ENCODE measurements around the gene SHB.

The SHB gene

DNA sequence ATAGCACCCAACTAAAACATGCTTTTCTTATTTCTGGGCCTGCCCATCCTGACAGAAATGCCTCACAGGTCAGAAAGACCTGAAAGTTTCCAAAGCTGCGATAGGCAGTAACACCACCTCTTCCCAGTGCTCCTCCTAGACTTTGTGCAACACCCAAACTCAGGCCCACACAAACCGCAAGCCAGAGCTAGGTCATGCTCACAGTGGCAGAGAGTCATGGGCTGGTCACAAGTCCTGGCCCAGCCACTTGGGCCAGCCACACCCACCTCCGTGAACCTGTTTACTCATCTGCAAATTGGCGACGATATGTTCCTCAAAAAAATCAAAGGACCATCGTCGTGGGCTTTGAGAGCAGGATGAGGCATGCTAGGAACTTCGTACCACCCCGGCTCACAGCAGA lies 121.0 kb downstream of the SHB start:
- peak; percentile 65 to 78 (median 78) for DNase-seq

DNA sequence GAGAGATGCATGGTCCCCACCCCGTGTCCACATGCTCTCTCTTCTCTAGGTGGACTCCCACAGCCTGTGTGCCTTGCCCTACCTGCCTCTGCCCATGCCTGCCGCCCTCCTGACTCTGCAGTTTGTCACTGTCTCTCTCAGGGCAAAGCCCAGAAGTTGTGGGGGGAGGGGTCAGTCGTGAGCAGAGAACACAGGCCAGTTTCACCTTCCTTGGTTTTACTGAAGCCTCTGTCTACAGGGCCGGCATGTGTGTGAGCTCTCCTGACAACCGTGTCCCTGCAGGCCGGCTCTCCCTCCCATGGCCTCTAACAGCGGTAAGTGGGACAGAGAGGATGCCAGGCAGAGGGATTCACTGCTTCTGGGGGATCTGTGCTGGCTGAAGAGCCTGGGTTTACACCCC lies 121.6 kb downstream of the SHB start:
- no peak for DNase-seq

DNA sequence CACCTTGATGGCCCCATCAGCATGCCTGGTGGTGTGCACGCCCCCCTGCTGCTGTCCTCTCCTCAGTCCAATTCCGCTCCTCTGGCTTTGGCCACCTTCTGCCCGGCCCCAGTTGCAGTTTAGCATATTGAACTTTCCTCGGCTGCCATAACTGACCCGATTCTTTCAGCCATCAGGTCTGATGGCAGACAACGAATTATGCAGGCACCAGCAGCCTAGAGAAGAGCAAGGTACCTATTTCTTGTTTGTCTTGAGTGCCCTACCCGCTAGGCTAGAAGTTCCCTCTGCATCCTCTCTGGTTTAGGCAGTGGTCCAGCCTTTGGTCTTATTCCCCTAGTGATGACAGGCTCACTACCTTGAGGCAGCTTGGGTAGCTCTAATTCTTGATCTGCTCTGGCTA lies 122.1 kb downstream of the SHB start:
- no peak for DNase-seq

DNA sequence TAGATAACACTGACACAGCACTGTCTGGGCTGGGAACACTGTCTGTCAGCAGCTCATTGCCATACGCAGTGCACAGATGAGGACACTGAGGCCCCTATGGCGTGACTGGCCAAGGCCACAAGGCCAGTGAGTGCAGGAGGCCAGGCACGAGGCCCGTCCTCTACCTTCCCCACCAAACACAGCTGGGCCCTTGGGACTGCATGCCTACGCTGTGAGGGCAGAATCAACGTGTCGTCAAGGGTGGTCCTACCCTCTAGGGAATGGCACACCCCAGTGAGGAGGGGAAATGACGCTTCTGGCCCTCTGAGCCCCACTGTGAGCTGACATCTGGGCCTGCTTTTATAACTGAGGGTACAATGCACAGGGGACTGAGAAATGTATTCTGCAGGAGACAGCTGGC lies 123.0 kb downstream of the SHB start:
- DNase-seq: no peak

DNA sequence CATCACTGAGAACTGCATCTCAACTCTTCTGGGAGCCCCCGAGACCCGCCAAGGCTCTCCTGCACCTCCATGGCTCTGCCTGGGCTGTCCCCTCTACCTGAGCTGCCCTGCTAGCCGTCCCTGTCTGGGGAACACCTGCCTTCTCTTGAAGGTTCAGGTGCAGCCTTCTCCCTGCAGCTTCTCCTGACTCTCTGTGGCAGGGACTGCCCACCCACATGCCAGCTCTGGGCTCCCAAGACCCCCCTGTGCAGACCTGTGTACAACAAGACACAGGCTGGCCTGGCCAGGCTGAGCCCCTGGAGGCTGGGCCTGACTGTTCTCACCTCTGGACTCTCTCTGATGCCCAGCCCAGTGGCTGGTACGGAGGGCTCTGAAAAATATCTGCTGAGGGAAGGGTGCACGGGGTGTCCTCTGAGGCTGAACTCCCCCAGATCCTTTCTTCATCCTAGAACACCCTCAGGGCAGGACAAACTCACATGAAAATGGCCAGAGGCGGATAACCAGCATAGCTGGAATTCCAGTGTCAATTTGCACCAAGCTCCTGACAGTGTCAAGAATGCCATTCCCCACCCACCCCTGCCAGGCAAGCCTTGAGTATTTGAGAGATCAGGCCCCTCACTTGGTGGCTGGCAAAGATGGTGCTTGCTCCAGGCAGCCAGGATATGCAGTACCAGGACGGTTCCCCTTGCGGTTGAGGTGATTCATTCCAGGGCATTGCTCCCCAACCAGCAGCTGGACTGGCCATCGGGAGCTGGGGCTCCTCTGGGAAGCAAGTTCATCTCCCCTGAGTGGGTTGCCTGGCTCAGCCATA lies 124.2 kb downstream of the SHB start:
- no peak for DNase-seq

DNA sequence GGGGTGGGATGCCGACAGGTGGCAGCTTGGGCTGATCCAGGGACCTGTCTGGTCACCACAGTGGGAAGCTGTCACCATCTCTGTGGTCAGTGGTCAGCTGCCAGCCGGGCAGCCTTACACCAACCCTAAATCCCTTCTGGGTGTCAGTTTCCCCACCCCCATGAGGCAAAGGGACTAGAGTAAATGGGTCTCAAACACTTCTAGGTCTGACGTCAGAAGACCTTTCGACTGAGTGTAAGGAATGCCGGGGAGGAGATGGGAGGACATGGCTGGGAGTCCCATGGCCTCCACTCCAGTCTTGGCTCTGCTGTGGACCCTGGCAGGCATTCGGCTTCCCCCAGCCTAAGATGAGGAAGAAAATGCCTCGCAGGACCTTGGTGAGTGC lies 124.8 kb downstream of the SHB start:
- DNase-seq: no peak

DNA sequence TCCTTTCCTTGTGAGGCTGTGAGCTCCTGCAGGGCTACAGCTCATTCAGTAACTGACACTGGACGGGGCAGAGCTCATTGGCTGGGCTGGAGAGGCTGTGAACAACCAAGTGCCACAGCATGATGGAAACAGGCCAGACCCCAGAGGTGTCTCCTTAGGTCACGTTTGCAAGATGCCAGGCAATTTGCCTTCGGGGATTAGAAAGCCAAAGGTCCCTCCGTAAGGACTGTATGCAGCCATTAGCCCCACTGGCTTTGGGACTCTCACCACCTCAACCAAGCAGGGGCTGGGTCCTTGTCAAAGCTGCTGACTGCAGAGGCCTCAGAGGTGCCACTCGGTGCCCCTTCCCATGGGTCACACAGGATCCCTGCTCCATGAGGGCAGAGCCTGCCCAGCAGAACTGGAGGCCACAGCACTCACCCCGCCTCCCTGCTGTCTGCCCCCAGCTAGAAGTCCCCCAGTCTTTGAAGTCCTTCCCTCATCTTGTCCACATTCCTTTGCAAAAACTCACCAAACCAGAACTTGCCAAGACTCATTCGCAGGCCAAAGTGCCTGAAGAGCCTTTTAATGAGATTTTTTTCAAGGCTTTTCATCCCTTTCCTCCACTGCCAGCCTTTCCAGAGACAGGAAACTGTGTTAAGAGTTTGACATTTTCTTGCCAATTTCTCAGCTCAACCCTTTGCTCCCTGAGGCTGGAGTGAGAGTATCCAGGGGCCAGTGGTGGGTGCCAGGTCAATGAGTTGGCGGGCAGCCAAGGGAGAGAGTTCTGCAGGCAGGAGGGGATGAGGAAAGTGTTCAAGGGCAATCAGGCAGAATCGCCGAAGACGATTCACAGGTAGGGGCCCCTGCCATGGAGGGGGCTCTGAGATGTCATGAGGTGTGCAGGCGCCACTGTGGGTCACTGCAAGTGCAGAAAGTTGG lies 125.4 kb downstream of the SHB start:
- DNase-seq: no peak

DNA sequence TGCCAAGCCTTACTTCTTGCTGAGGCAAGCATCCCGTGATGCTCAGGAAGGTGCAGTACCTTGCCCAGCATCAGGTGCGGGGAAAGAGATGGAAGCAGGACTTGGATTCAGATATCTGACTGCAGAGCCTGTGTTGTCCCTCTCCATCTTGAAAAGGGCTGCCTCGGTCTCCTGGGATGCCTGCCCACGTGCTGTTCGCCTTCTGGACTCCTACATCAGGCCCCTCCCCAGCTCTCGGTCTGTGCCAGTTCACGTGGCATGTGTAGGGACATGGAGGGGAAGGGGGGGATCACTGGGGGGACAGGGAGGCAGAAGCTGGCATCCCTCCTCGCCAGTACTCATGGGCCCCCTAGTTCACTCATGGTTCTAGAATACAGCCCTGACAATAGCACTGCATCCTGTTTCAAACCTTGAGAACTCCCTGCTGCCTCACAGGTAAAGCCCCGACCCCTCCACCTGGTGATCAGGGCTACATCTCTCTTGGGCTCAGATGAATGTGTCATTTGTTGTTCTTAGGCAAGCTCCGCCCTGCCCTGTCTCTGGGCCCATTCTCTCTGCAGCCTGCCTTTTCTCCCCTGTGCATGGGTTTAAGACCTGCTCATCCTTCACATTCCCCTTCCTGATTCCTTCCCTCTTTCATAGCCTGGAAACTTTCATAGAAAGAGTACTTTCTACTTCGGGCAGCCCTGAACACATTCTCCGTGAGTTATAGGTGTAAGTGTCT lies 126.2 kb downstream of the SHB start:
- no peak for DNase-seq

DNA sequence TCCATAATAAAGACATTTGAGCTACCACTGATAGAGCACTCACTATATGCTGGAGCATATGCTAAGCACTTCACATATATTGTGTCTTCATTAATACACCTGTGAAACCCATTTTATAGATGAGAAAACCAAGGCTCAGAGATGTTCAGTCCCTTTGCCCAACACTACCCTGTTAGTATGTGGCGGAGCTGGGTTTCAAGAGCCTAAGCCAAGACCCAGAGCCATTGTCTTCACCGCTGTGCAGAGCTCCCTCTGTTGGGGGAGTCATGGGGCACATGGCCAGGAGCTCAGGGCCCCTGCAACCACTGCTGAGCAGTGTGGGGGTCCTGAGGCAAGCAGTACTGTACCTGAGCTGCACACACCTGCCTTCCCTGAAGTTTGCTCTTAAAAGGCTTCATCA lies 127.8 kb downstream of the SHB start:
- DNase-seq: no peak

DNA sequence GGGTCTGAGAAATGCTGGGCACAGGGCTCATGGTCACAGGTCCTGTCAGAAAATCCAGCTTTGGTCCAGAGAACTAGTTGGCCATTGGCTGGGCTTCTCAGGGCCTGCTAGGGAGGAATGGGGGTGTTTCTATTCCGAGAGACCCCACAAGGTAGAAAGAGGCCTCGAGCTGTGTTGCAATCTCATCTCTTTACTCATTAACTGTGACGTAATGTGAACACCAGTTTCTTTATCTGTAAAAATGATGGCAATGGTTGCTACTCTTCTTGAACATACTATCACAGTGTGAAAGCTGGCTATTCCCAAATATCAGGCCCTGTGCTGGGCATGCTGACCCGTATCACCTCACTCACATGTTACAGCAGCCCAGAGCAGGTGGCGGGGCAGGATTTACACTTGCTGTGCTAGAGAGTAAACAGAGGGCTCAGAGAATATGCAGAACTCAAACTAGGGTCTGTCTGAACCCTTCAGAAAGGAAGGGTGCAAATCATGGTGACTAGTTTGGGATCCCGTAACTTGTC lies 129.4 kb downstream of the SHB start:
- no peak for DNase-seq

DNA sequence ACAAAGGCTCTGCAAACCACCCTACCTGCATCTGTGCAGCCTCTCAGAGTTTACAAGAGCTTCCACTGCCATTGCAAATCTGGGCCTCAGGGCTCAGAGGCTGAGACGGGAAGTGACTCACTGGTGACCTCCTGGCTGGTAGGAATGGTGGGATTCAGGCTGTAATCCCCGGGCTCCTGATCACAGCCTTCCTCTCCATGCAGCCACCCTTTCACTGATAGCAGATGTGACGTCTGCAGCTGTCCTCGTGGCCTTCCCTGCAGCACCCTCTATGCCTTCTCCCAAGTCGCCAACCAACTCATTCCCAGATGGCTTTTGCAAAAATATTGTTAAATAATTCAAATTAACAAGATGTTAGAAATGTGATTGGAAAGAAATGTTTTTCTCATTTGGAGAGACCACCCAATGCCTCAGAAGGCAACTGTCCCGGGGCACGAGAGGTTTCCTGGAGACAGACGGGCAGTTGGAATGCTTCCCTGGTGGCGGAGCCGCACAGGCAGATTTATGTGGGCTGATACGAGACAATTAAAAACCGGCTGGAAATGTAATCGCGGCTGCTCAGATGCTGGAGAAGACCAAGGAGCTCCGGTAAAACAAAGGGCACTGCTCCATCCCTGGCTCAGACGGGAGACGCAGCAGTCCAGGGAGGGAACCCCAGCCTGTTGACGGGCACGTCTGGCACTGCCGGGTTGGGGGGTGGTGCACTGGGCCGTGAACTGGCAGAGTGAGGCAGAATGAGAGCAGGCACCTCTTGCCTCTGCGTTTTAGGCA lies 130.7 kb downstream of the SHB start:
- DNase-seq: no peak

DNA sequence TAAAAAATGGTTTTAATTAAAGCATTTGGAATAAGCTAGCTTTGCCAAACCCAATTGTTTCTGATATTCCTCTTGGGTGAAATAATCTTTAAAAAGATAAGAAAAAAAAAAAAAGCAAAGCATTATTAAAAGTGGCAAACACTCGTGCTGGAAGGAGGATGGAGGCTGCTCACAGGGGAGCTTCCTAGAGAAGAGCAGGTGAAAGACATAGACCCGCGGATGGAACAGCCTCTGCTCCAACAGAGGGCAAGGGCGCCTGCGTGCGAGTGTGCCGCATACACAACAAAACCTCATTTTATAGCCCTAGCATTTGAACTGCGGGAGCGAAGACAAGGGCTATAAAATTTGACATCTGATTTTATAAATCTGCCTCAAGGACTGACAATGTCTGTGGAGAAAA lies 131.7 kb downstream of the SHB start:
- DNase-seq: no peak

DNA sequence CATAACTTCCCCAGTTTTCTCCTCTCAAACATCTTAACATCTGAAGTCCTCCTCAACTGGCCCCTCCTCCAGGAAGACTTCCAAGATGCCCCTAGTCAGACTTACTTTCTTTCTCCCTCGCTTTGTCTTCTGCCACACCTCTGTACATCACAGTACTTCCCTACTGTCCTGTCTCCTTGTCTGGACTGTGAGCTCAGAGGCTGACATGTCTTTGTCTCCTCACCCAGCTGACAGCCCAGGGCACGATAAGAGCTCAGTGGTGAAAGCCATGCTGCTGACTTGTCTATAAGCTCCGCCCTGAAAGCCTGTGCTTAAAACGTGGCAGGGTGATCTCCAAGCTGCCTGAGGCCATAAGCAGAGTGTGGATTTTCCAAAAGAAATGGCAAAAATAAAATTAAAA lies 132.1 kb downstream of the SHB start:
- DNase-seq: no peak

DNA sequence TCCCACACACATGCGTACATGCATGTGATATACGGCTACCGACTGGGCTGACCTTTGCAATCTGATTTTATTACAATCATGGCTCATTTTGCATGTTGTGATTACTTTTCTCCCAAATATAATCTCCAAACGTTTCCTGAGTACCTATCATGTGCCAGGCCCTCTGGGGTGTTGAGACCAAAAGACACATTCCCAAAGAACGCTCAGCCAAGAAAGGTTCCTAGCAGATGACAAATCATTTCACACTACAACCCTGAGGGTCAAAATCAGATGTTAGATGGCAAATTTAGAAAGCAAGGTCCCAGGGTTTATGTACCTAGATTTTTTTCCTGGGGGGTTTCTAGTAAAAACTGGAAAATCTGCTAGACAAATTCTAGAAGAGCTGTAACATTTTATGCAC lies 132.7 kb downstream of the SHB start:
- no peak for DNase-seq

DNA sequence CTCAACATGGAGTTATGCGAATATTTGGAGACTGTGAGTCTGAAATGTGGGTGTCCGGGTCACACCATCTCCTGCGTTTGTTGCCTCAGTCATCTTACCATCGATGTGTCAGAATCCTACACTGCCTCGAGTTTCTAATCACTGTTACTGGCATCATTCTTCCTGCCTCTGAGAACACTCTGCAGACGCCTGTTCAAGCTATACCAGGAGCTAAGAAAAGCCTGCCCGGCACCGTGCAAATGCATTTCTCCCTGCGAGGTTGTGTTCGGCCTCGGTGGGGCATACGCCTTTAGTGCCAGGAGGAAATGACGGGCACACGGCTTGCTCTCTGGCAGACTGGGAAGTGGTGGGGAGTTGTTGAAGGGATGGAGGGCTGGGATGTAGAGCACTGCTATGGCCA lies 133.9 kb downstream of the SHB start:
- DNase-seq: no peak

DNA sequence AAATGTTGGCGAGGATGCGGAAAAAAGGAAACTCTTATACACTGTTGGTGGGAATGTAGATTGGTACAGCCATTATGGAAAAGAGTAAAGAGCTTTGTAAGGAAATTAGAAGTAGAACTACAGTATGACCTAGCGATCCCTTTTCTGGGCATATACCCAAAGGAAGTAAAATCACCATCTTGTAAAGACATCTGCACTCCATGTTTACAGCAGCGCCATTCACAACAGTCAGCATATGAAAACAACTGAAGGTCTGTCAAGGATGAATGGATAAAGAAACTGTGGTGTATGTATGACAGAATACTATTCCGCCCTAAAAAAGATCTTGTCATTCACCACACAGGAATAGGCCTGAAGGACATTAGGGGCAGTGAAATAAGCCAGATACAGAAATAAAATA lies 137.4 kb downstream of the SHB start:
- no peak for DNase-seq

DNA sequence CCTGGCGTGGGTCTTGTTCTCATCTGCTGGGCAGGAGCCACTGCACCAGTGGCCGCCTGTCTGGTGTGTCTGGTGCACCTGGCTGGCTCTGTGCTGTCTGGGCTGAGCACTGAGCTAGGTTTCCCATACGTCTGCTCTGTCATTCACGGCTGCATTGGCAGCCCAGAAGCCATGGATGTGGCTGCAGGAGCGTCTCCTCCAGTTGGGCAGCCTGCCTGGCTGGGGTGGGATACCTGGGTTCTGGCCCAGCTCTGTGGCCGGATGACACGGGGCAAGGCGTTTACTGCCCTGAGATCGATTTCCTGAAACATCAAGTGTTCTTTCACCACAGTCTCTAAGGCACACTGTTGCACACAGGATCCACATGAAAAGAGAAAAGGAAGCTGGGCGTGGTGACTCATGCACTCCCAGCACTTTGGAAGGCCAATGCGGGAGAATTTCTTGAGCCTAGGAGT lies 139.6 kb downstream of the SHB start:
- peak; percentile 70 to 88 (median 78) for DNase-seq

DNA sequence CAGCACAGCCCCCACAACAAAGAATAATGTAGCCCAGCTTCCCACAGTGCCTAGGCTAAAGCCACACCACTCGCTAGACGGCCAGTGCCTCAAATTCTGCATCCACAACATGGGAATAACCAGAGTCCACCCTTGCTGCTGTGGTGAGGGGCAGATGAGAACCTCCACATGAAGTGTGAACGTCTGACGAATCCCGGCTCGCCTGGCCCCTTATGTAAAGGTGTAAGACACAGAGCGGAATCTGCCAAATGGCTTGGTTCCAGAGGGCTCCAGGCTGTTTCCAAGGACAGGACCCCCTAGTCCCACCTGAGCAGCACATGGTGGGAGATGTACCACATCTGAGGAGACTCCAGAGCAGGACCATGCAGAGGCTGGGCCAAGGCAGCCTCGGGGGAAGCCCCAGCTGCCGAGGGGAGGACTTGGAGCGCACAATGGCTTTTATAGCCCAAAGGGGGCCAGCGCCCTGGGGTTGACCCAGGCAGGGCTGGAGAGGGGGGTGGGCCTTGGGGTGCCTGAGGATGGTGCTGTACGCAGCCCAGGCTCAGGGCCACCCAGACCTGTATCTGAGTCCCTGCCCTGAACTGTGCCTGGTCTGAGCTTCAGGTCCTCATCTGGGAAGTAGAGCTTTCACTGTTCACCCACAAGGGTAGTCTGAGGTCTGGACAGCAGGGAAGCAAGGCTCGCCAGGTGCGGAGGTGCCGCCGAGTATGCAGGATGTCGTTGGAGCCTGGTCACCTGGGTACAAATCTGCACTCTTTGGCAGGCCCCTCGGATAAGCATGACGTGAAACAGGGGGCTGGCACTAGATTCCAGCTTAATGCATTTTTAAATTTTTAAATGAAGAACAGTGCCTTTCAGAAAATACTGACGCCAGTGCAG lies 140.2 kb downstream of the SHB start:
- no peak for DNase-seq

DNA sequence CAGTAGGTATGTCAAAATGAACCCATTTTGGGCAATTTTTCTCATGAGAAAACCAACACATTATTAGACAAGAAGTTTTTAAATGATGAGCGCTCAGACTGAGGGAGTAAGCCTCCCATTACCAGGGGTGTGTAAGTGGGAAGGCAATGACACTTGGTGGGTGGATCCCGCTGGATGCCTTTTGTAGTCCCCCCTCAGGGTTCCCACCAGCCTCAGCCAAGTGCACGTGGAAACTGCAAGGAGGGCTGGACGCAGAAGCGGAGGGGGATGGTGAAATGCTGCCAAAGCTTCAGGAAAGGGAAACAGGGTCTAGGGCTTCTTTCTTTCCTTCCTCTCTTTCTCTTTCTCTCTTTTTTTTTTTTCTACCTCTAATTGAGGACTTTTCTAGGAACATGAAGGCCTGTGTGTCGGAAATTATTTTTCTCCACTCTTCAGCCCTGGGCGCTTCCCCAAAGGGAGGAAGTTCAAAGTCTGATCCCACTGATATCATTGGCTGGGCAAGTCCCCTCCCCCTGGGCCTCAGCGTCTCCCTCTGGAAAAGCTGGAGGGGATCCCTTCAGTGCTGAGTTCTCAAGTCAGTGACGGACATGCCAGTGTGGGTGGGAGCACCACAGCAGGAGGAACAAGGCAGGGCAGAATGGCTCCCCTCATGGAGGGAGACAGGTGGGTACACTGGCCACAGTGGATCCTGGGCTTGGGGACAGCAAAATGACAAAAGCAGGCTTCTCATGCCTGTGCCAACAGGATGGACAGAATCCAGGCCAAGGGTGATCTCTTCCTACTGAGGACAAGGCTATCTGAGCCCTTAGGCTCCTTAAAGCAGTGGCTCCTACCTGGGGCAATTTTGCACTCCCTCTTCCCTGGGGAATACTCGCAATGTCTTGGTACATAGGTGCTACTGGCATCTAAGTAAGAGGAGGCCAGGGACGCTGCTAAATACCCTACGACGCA lies 141.2 kb downstream of the SHB start:
- DNase-seq: no peak

DNA sequence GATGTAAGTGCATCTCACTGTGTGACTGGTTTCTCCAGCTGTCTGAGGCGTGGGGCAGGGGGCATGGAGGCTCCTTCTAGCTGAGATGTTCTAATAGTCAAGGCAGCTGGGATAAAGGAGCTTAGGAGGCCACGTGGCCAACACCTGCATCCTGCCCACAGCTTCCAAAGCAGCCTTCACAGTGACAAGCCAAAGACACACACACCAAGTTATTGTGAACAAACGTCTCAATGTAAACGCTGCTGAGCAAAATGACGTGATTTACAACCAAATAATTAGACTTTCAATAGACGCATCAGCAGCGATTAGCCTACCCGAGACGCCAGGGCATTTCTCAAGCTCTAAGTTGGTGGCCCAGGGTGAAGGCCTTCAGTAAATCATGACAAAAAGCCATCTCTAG lies 141.9 kb downstream of the SHB start:
- DNase-seq: no peak
